Iris pigment epithelial cell (primary cell): ENCODE data around the gene RUSC1.
A peak's percentile ranks its signal among the peaks of the same experiment; 100 is the strongest.

Source experiments
- DNase-seq: peaks from one replicate; pipeline ENCODE4 v3.0.0-alpha.2; 2011; ENCODE audit warnings: low read depth

The RUSC1 gene

GRCh38 chr1:155295942-155296267 is 24.8 kb upstream of the RUSC1 start:
- no peak for DNase-seq

- no peak for DNase-seq
Observed at GRCh38 chr1:155296661-155297060, 24.0 kb upstream of the RUSC1 start.

GRCh38 chr1:155297384-155297783 is 23.3 kb upstream of the RUSC1 start:
- DNase-seq, result no peak

DNA sequence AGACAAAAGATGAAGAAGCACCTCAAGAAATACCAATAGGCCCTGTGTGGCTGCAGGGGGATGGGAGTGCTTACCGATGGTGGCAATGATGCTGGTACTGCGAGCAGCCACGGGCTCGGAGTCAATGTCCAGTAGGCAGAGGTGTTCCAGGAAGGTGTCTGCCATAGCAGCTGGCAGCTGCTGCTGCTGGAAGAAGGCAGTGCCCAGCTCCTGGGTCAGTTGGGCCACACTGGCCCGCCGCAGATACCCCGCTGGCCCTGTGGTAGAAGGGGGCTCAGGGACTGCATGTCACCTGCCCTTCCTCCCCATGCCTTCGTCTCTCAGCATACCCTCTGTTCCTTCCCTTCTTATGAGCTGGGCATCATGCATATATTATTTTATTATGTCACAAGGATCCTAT is 20.7 kb upstream of the RUSC1 start:
- DNase-seq, result no peak

DNA sequence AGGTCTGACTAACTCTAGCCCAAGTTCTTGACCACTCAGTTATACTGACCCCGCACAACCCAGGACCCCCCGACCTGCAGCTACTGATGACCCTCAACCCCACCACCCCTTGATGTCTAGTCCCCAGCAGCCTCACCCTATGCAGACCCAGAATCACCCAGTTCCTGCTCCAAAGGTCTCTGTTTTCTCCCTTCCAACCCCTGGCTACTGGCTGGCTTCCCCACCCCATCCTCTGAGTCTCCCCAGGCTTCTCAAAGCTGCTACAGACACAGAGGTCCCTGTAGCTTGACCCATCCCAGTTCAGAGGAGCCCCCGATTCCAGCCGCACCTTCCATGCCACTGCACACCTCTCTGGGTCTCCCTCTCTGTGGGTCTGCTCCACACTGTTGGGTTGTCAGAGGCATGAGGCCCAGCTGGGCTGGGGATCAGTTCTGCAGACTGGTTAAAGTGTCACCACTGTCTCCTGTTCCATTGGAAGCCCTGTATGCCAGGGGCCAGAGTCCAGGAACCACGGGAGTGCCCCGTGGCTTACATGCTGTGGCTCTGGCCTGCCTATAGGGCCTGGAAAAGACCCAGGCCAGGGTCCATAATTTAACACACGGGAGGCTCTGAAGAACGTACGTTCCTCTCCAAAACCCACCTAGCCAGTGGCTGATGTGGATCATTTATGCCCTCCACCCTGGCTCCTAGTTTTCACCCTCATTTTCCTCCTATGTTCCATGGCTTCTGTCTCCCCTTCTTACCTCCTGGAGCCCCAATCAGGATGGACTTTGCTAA is 20.0 kb upstream of the RUSC1 start:
- DNase-seq, result no peak

GRCh38 chr1:155301342-155301841 is 19.3 kb upstream of the RUSC1 start, which contains the start of gene PKLR:
TSS of gene PKLR (minus strand) at chr1:155301438. CDS start at chr1:155301395, 43 bp downstream.
- no peak for DNase-seq

DNA sequence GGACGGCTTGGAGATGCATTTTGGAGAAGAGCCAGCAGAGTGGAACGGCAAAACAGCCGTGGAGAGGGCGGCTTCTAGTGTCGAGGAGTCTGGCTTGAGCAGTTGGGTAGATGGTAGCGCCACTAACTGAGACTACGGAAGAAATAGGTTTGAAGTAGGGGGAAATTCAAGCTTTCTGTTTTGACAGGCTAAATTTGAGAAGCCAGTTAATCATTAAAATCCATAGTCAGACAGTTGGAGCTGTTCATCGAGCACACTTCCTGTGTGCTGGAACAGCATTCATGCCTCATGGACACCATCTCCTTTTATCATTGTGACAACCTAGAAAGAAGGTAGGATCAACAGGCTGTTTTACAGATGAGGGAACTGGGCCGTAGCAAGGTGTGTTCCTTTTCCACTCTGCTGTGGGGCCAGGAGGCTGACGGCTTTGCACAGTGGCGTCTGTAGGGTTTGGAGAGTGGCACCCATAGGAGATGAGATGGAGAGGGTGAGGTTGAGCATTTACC is 16.1 kb upstream of the RUSC1 start:
- DNase-seq, result no peak

DNA sequence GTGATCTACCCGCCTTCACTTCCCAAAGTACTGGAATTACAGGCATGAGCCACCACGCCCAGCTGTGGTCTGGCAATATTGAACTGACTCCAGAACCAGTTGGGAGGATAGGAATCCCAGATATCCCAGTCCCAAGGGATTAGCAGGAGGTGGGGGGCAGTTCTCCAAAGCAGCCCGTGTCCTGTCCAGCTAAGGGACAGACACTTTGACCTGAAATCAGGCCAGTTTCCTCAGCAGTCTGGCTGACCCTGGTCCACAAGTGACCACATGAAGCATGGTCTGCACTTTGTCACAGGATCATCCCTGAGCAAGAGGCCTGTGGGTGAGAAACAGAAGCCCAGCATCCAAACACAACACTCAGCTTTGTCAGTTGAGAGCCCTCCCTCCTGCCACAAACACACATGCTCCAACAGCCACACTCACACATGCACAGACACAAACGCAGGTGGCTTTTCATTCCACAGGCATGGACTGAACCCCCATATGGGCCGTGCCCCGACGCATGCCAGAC is 14.8 kb upstream of the RUSC1 start:
- DNase-seq, result no peak

- peak; percentile 51 for DNase-seq
Observed at GRCh38 chr1:155307247-155307740, 13.4 kb upstream of the RUSC1 start.

GRCh38 chr1:155308493-155309422 is 11.9 kb upstream of the RUSC1 start, which contains the start of gene FDPS:
TSS of gene FDPS (plus strand) at chr1:155308866. CDS start at chr1:155309790, 924 bp downstream.
- DNase-seq, result peak; percentile 100

- no peak for DNase-seq
Observed at GRCh38 chr1:155309423-155310021, 11.2 kb upstream of the RUSC1 start.

- no peak for DNase-seq
Observed at GRCh38 chr1:155313261-155313660, 7.4 kb upstream of the RUSC1 start.

DNA sequence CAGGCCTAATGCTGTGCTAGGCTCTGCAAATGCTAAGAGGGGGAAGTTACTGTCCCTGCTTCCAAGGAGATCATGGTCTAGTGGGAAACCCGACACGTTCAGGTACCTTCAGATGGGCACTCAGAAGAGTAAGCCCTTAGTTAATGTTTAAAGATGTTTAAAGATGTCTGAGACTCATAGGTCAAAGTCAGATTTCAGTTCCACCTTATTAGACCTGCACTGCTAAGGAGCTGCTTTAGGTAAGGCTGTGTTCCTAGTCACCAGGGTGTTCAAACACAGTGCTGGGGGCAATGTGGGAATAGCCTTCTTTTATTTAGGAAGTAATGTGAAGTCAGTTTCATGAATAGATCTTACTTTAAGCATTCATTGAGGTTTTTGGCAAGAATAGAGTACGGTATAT is 3.8 kb upstream of the RUSC1 start:
- no peak for DNase-seq

DNA sequence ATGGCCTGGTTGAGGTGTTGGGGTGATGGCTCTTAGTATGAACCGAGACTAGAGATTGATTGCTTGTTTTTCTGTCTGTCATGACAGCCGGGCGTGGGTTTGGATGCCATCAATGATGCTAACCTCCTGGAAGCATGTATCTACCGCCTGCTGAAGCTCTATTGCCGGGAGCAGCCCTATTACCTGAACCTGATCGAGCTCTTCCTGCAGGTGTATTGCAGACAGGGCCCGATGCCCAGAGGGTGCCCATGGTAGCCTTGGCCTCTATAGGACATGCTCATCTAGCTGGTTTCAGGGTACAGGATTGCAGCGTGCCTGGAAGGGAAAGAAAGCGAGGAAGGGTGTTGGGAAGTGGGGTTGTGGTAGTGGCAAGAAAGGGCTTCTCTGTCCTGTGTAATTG is 2.6 kb upstream of the RUSC1 start:
- DNase-seq, result no peak

- DNase-seq, result no peak
Observed at GRCh38 chr1:155319536-155319935, 1.2 kb upstream of the RUSC1 start.

DNA sequence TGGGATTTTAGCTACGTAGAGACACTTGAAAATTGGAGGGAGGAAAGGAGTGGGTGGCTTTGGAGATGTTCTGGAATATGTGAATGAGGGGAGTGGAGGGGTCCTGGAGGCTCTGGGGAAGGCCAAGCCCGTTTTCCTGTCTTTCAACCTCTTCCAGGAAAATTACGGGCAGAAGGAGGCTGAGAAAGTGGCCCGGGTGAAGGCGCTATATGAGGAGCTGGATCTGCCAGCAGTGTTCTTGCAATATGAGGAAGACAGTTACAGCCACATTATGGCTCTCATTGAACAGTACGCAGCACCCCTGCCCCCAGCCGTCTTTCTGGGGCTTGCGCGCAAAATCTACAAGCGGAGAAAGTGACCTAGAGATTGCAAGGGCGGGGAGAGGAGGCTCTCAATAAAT is 442 bp upstream of the RUSC1 start:
- no peak for DNase-seq

GRCh38 chr1:155321639-155322503 is 1.2 kb downstream of the RUSC1 start:
- DNase-seq, result peak; percentile 15

DNA sequence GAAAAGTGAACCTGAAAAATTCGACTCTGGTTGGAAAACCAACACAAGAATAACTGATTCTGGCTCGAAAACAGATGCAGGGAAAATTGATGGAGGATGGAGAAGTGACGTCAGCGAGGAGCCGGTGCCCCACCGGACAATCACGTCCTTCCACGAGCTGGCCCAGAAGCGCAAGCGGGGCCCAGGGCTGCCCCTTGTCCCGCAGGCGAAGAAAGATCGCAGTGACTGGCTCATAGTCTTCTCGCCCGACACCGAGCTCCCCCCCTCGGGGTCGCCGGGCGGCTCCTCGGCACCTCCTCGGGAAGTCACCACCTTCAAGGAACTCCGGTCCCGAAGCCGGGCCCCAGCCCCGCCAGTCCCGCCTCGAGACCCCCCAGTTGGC is 1.9 kb downstream of the RUSC1 start:
- peak; percentile 37 for DNase-seq

GRCh38 chr1:155322953-155323728 is 2.4 kb downstream of the RUSC1 start:
- DNase-seq, result peak; percentile 88

DNA sequence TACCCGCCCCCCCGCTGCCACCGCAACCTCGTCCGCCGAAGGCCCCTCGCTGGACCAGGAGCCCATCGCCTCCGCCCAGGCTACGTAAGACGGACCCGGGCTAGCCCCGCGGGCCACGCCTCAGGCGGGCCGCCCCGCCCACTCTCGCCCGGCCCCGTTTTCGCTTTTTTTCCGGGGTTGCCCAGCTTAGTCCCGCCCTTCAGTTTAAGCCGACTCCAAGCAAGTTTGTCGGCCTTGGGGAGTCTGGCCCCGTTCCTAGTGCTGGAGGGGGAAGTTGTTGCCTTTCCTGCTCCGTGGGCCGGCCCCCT is 3.0 kb downstream of the RUSC1 start:
- peak; percentile 94 for DNase-seq
